ENCODE data around the gene SNORC.
"Not testable (repeated sequence)": the region's sequence is repeated elsewhere in the genome, so short reads cannot be mapped to it uniquely, and the experiment has no call there.

SNORC gene

DNA sequence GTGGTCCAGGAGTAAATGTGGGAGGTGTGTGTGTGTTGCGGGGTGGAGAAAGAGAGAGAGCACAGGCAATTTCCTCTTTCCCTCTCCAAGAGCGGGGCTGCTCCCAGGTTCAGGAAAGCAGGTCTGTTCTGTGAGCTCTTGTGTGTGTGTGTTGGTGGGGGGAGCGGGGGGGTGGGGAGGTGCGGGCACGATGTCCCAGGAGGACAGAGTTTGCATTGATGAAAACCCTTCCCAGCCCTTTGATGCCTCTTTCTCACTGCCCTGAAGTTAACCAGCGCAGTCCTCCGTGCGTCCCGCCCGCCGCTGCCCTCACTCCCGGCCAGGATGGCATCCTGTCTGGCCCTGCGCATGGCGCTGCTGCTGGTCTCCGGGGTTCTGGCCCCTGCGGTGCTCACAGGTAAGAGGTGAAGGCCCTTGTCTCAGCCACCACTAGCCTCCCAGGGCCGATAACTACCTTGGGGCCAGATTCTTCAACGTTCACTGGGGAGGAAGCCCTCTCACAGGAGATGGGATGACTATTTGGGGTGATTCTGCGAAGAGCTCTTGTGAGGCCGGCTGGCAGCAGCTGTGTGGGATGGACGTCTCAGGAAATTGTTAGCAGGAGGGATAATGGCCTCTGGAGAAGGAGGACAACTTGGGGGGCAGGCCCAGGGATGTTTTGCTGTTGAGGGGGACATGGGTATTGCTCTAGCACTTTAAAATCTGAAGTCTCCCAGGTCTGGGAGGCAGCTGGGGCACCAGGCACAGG is at the start of gene SNORC:
TSS of gene SNORC (plus strand) at position 247 of the 748 bp plus-strand sequence. CDS start at position 325, 78 bp downstream.
- no peak for DNase-seq (ENCODE audit: low read depth in 3 of 3)

DNA sequence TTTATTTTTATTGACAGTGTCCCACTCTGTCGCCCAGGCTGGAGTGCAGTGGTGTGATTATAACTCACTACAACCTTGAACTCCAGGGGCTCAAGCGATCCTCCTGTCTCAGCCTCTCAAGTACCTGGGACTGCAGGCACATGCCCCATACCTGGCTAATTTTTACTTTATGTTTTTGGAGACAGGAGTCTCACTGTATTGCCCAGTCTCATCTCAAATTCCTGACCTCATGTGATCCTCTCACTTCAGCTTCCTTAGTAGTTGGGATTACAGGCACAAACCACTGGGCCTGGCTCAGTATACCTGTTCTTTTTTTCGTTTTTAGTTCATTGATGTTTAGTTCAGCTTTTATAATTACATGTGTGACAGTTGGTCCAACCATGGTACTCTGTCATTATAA is 40.1 kb upstream of the SNORC start:
- no peak for DNase-seq (ENCODE audit: low read depth in 3 of 3)

GRCh38 chr2:232831496-232831895 is 38.6 kb upstream of the SNORC start:
- DNase-seq (ENCODE audit: low read depth in 3 of 3) = no peak

DNA sequence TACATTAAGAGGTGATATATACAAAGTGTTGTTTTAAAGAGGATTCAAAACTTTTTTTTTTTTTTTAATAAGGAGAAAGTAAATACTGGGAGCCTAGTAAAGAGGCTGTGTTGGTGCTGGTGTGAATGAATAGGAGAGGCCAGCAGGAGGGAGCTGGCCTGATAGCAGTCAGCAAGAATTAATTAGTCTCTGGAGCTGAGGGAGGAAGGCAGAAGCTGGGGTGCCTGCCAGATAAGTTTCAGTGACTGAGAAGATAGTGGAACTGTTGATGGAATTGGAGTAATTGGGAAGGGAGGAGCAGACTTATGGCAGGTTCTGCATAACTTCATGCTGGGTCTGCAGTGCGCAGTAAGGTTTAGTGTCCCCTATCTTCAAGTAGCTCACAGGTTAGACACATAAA is 36.2 kb upstream of the SNORC start:
- DNase-seq (ENCODE audit: low read depth in 3 of 3) = no peak

GRCh38 chr2:232835687-232836208 is 34.3 kb upstream of the SNORC start:
- DNase-seq (ENCODE audit: low read depth in 3 of 3) = no peak

GRCh38 chr2:232836934-232837333 is 33.1 kb upstream of the SNORC start:
- no peak for DNase-seq (ENCODE audit: low read depth in 3 of 3)

DNA sequence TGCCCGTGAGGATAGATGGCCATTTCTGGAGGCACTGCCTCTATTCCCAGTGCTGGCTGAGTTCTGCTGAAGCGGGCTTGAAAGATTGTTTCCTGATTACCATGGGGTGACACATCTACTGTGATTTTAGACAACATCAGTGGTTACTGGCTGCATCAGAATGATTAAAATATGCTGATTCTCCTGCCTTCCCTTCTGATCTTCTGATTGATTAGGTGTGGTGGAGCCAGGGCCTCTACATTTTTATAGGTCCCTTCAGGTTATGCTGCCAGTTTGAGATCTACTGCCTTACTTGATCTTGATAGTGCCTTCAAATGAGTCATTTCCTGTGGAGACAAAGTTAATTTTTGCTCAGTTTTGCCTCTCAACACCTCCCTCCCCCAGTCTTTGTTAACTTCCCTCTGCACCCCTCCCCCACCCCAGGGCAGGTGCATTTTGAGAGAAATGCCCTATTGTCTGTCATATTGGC is 31.6 kb upstream of the SNORC start:
- DNase-seq (ENCODE audit: low read depth in 3 of 3) = peak; percentile 19 to 51 (median 33)

- DNase-seq (ENCODE audit: low read depth in 3 of 3) = no peak
These were observed 30.5 kb upstream of the SNORC start for GRCh38 chr2:232839411-232840079.

- DNase-seq (ENCODE audit: low read depth in 3 of 3) = no peak
These were observed 27.4 kb upstream of the SNORC start for GRCh38 chr2:232842689-232843088.

- DNase-seq (ENCODE audit: low read depth in 3 of 3) = no peak
These were observed 26.2 kb upstream of the SNORC start for GRCh38 chr2:232843834-232844233.

DNA sequence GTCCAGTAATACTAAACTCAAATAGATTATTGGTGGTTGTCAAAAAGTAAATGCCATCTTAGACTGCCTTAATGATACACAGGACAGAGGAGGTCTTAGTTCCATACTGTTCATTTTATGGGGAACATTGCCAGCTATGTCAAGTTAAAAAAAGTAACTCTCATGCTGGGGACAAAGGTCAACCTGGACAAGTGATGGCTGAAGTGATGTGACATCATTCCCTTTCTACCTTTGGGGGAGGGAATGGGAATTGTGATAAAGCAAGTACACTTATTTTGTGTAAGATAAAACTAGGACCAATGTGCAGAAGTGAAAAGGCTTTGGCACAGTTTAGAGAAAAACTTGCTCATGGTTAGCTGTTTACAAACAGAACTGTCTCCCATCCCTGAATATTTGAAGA is 24.0 kb upstream of the SNORC start:
- DNase-seq (ENCODE audit: low read depth in 3 of 3) = no peak

- DNase-seq (ENCODE audit: low read depth in 3 of 3) = no peak
These were observed 20.0 kb upstream of the SNORC start for GRCh38 chr2:232850039-232850438.

- DNase-seq (ENCODE audit: low read depth in 3 of 3) = not testable (repeated sequence)
These were observed 18.0 kb upstream of the SNORC start for GRCh38 chr2:232852081-232852480.

- no peak for DNase-seq (ENCODE audit: low read depth in 3 of 3)
These were observed 17.4 kb upstream of the SNORC start for GRCh38 chr2:232852676-232853075.

GRCh38 chr2:232854082-232854481 is 16.0 kb upstream of the SNORC start:
- DNase-seq (ENCODE audit: low read depth in 3 of 3) = no peak

GRCh38 chr2:232857158-232857563 is 12.9 kb upstream of the SNORC start:
- DNase-seq (ENCODE audit: low read depth in 3 of 3) = no peak

GRCh38 chr2:232859385-232859916 is 10.6 kb upstream of the SNORC start:
- no peak for DNase-seq (ENCODE audit: low read depth in 3 of 3)

- DNase-seq (ENCODE audit: low read depth in 3 of 3) = no peak
These were observed 9.3 kb upstream of the SNORC start for GRCh38 chr2:232860593-232861241.

GRCh38 chr2:232861353-232861752 is 8.7 kb upstream of the SNORC start:
- DNase-seq (ENCODE audit: low read depth in 3 of 3) = no peak

- DNase-seq (ENCODE audit: low read depth in 3 of 3) = no peak
These were observed 6.1 kb upstream of the SNORC start for GRCh38 chr2:232863996-232864395.

DNA sequence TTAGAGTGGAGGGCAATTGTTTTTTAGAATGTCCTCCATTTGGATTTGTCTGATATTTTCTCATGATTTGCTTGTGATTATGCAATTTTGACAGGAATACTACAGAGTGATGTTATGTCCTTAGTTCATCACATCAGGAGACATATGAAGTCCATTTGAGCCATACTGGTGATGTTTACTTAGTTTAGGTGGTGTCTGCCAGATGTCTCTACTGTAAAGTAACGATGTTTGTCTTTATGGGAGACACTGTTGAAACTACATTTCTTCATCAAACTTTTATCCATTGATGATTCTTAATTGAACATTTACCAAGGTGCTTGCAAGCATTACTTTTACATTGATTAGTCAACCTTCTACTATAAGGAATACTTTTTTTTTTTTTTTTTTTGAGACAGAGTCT is 4.9 kb upstream of the SNORC start:
- DNase-seq (ENCODE audit: low read depth in 3 of 3) = no peak

GRCh38 chr2:232866104-232866503 is 4.0 kb upstream of the SNORC start:
- DNase-seq (ENCODE audit: low read depth in 3 of 3) = no peak

Measured in stimulated activated CD4-positive, alpha-beta T cell treated with anti-CD3 and anti-CD28 coated beads, TNF-alpha, amount 100 ng/mL, for 24 hours (primary cell).